K562 (cell line): ENCODE data around the gene TMED8. TPM values are rescaled to one million over a fixed set of nuclear protein-coding genes. Genes with fewer than 3 reads are reported as not detected.

Experiments used
- ARNT ChIP-seq, 2 experiments: fragments of 450-650 bp; IDR thresholded peaks; 2 replicates each; pipeline ENCODE4 v1.6.1; 2016; ENCODE audit warnings: mild to moderate bottlenecking in 1 of 2
- GATAD2A ChIP-seq: fragments of 450-650 bp; IDR thresholded peaks from 2 replicates; pipeline ENCODE4 v1.6.1; 2017
- NCOA1 ChIP-seq: fragments of 450-650 bp; IDR thresholded peaks from 2 replicates; pipeline ENCODE4 v1.6.1; 2016; ENCODE audit warnings: low read depth
- NRF1 ChIP-seq, 2 experiments: fragments of 450-650 bp; IDR thresholded peaks in 1 of 2; conservative IDR thresholded peaks in 1 of 2; 2 replicates each; pipeline ENCODE4 v1.6.1; 2014; ENCODE audit warnings: mild to moderate bottlenecking in 2 of 2
- SOX6 ChIP-seq: fragments of 450-650 bp; IDR thresholded peaks from 2 replicates; pipeline ENCODE4 v1.6.1; 2014; ENCODE audit warnings: mild to moderate bottlenecking
- ZNF311 ChIP-seq: fragments of 250-450 bp; sonication (Bioruptor Pico); IDR thresholded peaks from 2 replicates; pipeline ENCODE4 v1.4.0; 2020; ENCODE audit warnings: mild to moderate bottlenecking, moderate library complexity
- polyA plus RNA-seq, 8 experiments: library from polyadenylated mRNA; depleted of rRNA in 4 of 8; stranded (reverse) in 5 of 8; unstranded in 3 of 8; fragments of >200 nt; fragmentation: Nextera tagmentation in 2 of 8; fragmentation: Illumina TruSeq in 1 of 8; extraction: Ambion mirVana in 2 of 8; extraction: Trizol in 1 of 8; gene quantifications; 2 replicates each; pipeline versions ENCODE4 v1.2.1 to v1.2.3, GENCODE V29; 2011 to 2014; ENCODE audit warnings: inconsistent platforms in 1 of 8, missing spikeins in 1 of 8
- total RNA-seq, 7 experiments: library from RNA; depleted of rRNA in 6 of 7; stranded (reverse); fragments of >200 nt in 6 of 7; fragmentation: Illumina TruSeq in 2 of 7; extraction: Trizol in 2 of 7; gene quantifications; 2 replicates each; pipeline versions ENCODE4 v1.2.1 to v1.2.3, GENCODE V29; 2011 to 2021; ENCODE audit warnings: low replicate concordance in 1 of 7
- TF ChIP-seq, protein P1 (sequence below): conservative IDR thresholded peaks from 2 replicates; pipeline ENCODE4 v1.6.1; 2011; ENCODE audit warnings: low read depth, mild to moderate bottlenecking, low read length; ENCODE audit not compliant: control insufficient read depth
- TF ChIP-seq, protein P2 (sequence below), 2 experiments: fragments of 450-650 bp; conservative IDR thresholded peaks; 2 replicates each; pipeline ENCODE4 v1.6.1; 2017; ENCODE audit warnings: mild to moderate bottlenecking in 2 of 2, moderate library complexity in 2 of 2
- TF ChIP-seq, protein P3 (sequence below): fragments of 450-650 bp; IDR thresholded peaks from 2 replicates; pipeline ENCODE4 v1.7.0; 2016; ENCODE audit warnings: borderline replicate concordance
- TF ChIP-seq, protein P4 (sequence below): sonication (generic); IDR thresholded peaks from 2 replicates; pipeline ENCODE4 v1.6.1; 2016

The TMED8 gene
- total and polyA plus RNA-seq, 9 of the 15 experiments (the other 6 are each of a cell fraction or from before 2014, with no cell fraction given): 3.3 to 17.4 (median 12.0) TPM

DNA sequence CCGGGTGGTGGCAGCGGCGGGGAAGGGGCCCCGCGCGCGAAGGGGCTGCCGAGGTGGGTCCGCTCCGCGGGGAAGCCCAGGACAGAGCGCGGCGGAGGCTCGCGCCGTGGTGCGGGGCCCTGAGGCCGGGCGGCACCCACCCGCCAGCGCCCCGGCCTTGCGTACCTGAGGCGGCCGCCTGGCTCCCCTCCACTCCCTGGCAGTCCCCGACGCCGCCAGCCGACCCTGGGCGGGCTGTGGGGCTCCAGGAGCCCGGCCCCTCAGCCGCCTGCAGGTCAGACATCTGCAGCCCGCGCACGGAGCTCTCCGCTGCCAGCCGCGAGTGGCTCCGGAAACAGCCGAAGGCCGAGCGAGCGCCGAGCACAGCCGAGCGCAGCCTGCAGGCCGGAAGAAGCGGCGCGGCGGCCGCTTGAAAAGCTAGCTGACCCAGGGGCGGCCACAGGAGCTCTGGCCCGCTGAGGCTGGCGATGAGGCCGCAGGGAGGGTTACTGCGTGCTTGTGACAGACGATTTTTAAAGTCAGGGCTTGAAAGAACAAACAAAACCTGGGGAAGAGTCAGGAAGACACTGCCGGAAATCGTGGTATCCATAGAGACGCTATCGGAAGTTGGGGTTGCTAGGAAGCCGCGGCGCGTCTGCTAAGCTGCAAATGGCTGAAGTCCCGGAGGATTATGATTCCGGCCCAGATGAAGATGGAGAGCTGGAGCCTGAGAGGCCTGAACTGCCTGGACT, at the start of gene TMED8, which contains the start of gene SAMD15 (continued):
- TF ChIP-seq, protein P1, sequence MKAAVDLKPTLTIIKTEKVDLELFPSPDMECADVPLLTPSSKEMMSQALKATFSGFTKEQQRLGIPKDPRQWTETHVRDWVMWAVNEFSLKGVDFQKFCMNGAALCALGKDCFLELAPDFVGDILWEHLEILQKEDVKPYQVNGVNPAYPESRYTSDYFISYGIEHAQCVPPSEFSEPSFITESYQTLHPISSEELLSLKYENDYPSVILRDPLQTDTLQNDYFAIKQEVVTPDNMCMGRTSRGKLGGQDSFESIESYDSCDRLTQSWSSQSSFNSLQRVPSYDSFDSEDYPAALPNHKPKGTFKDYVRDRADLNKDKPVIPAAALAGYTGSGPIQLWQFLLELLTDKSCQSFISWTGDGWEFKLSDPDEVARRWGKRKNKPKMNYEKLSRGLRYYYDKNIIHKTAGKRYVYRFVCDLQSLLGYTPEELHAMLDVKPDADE: peak; percentile 61
- TF ChIP-seq SOX6 (no peak), ARNT (IDR thresholded peaks at IDR 0.05) (no peak), GATAD2A (peak; percentile 97), ZNF311 (CRISPR knock-in tag) (no peak), NCOA1 (peak; percentile 55), NRF1 (conservative IDR thresholded peaks at IDR 0.05 in 1 of 2, IDR thresholded peaks at IDR 0.05 in 1 of 2) (peak; percentile 74 to 76)
- TF ChIP-seq, protein P2, sequence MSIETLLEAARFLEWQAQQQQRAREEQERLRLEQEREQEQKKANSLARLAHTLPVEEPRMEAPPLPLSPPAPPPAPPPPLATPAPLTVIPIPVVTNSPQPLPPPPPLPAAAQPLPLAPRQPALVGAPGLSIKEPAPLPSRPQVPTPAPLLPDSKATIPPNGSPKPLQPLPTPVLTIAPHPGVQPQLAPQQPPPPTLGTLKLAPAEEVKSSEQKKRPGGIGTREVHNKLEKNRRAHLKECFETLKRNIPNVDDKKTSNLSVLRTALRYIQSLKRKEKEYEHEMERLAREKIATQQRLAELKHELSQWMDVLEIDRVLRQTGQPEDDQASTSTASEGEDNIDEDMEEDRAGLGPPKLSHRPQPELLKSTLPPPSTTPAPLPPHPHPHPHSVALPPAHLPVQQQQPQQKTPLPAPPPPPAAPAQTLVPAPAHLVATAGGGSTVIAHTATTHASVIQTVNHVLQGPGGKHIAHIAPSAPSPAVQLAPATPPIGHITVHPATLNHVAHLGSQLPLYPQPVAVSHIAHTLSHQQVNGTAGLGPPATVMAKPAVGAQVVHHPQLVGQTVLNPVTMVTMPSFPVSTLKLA (conservative IDR thresholded peaks at IDR 0.05): peak in 1 of 2 experiments; percentile 76; a peak in 2 of 4 replicates
- TF ChIP-seq, protein P3, sequence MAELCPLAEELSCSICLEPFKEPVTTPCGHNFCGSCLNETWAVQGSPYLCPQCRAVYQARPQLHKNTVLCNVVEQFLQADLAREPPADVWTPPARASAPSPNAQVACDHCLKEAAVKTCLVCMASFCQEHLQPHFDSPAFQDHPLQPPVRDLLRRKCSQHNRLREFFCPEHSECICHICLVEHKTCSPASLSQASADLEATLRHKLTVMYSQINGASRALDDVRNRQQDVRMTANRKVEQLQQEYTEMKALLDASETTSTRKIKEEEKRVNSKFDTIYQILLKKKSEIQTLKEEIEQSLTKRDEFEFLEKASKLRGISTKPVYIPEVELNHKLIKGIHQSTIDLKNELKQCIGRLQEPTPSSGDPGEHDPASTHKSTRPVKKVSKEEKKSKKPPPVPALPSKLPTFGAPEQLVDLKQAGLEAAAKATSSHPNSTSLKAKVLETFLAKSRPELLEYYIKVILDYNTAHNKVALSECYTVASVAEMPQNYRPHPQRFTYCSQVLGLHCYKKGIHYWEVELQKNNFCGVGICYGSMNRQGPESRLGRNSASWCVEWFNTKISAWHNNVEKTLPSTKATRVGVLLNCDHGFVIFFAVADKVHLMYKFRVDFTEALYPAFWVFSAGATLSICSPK: no peak
- TF ChIP-seq, protein P4, sequence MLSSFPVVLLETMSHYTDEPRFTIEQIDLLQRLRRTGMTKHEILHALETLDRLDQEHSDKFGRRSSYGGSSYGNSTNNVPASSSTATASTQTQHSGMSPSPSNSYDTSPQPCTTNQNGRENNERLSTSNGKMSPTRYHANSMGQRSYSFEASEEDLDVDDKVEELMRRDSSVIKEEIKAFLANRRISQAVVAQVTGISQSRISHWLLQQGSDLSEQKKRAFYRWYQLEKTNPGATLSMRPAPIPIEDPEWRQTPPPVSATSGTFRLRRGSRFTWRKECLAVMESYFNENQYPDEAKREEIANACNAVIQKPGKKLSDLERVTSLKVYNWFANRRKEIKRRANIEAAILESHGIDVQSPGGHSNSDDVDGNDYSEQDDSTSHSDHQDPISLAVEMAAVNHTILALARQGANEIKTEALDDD: no peak
